ENCODE measurements around the gene TUBA1C. TPM values are rescaled to one million over a fixed set of nuclear protein-coding genes. Genes with fewer than 3 reads are reported as not detected.

TUBA1C gene
- total and polyA plus RNA-seq, 9 of the 15 experiments (the other 6 are each of a cell fraction or from before 2014, with no cell fraction given) = 755 to 3,012 (median 914) TPM

GRCh38 chr12:49244176-49244575 is 20.7 kb upstream of the TUBA1C start:
- H3K9ac ChIP-seq (ENCODE audit: insufficient read depth in 1 of 2, low read depth in 2 of 2, low read length in 2 of 2) = no peak overlapping the region
- H3K36me3 ChIP-seq (ENCODE audit: control insufficient read depth, insufficient read depth, low read length) = no peaks in the 10 kb centered on the region
- 3% methylated on average over 2 of the region's 2 CpGs for WGBS (ENCODE audit: insufficient coverage, low coverage, missing lambda C conversion rate)
- in situ Hi-C loops (cut with MboI) = no loop called here
- ChIA-PET POLR2A (interaction anchor here (0.6 to 3.7 kb wide), 9 partner anchors 10 to 499 kb away, joined by 3 to 28 read pairs (median 3); partner anchors contain the start of genes TUBA1B and TUBA1C), CTCF (ENCODE audit: low intra/inter-chr PET ratio) (no interaction called here)
- ATAC-seq = no peak
- no peaks in the 10 kb centered on the region for H3K79me2 ChIP-seq (ENCODE audit: control insufficient read depth, insufficient read depth, low read length)
- H4K20me1 ChIP-seq (replicated peaks; ENCODE audit: control insufficient read depth, insufficient read depth, low read length) = no peaks in the 10 kb centered on the region
- FAIRE-seq = no peak
- H3K9me3 ChIP-seq (replicated peaks; ENCODE audit: control insufficient read depth, insufficient read depth, low read depth, low read length) = no peaks in the 10 kb centered on the region
- H3K9me1 ChIP-seq (ENCODE audit: control insufficient read depth, insufficient read depth, low read length) = no peaks in the 10 kb centered on the region
- no peak overlapping the region for H3K4me3 ChIP-seq
- H3K27ac ChIP-seq (ENCODE audit: extremely low read depth, low read depth, low read length) = no peak overlapping the region; the same call in 2 of the 3 replicates
- peaks cover 14 to 21% of the 10 kb centered on the region in 2 experiments for H3K4me1 ChIP-seq (replicated peaks in 1 of 2; ENCODE audit: control insufficient read depth in 2 of 2, insufficient read depth in 2 of 2, low read length in 2 of 2)
- BruUV-seq (replicated peaks) = no TSS peak
- no peak overlapping the region; the same call in 1 of the 2 replicates for H3K4me2 ChIP-seq (ENCODE audit: insufficient read depth, low read length)
- intact Hi-C loops (cut with micrococcal nuclease) = no loop called here
- DNase-seq (ENCODE audit: extremely low read depth in 1 of 4, low spot score in 3 of 4) = no peak
- no peaks in the 10 kb centered on the region for H3K27me3 ChIP-seq (ENCODE audit: control insufficient read depth in 2 of 2, insufficient read depth in 2 of 2, low read length in 2 of 2)
- H2AFZ ChIP-seq (ENCODE audit: low read depth, low read length) = peak overlapping the region; percentile 73
- 0 out of 2 replicates have a peak, but pooled peaks have one; percentile 5 for TF ChIP-seq ARID1B (IDR thresholded peaks at IDR 0.05)
- TF ChIP-seq KDM1A (IDR thresholded peaks at IDR 0.05) = no peak
- TF ChIP-seq SMARCE1 (IDR thresholded peaks at IDR 0.05) = peak; percentile 14; the same call in 1 of the 2 replicates
- TF ChIP-seq IRF1 (CRISPR knock-in tag; IDR thresholded peaks at IDR 0.05; ENCODE audit: borderline replicate concordance) = no peak
- TF ChIP-seq LEF1 (IDR thresholded peaks at IDR 0.05) = peak; percentile 41; the same call in 1 of the 2 replicates
- no peak for TF ChIP-seq ZNF232 (CRISPR knock-in tag; IDR thresholded peaks at IDR 0.05)
- TF ChIP-seq ZBED1 (IDR thresholded peaks at IDR 0.05) = no peak
- no peak for TF ChIP-seq SMAD2 (IDR thresholded peaks at IDR 0.05; ENCODE audit: low read depth, low read length)
- TF ChIP-seq NFE2 (IDR thresholded peaks at IDR 0.05; ENCODE audit: low read depth) = no peak
- TF ChIP-seq ZFX (CRISPR knock-in tag; IDR thresholded peaks at IDR 0.05) = peak; percentile 45
- TF ChIP-seq MAFF (IDR thresholded peaks at IDR 0.05; ENCODE audit: low read length) = no peak
- TF ChIP-seq RNF219 (CRISPR knock-in tag; IDR thresholded peaks at IDR 0.05) = no peak
- TF ChIP-seq ZNF431 (CRISPR knock-in tag; IDR thresholded peaks at IDR 0.05) = no peak
- TF ChIP-seq CHD1 (IDR thresholded peaks at IDR 0.05; ENCODE audit: low read length) = no peak
- TF ChIP-seq ZSCAN29 (IDR thresholded peaks at IDR 0.05) = no peak

All from K562 (cell line).